Measurements from ENCODE around the gene USP49.
"Not testable (repeated sequence)": the region's sequence is repeated elsewhere in the genome, so short reads cannot be mapped to it uniquely, and the experiment has no call there.

The USP49 gene

DNA sequence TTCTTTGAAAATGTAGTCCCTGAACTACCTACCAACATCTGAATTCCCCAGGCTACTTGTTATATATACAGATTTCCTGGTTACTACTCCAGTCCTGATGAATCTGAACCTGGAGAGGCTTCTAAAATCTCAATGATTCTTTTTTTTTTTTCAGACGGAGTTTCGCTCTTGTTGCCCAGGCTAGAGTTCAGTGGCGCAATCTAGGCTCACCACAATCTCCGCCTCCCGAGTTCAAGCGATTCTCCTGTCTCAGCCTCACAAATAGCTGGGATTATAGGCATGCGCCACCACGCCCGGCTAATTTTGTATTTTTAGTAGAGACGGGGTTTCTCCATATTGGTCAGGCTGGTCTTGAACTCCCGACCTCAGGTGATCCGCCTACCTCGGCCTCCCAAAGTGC is 83.2 kb downstream of the USP49 start:
- not testable (repeated sequence) for DNase-seq

DNA sequence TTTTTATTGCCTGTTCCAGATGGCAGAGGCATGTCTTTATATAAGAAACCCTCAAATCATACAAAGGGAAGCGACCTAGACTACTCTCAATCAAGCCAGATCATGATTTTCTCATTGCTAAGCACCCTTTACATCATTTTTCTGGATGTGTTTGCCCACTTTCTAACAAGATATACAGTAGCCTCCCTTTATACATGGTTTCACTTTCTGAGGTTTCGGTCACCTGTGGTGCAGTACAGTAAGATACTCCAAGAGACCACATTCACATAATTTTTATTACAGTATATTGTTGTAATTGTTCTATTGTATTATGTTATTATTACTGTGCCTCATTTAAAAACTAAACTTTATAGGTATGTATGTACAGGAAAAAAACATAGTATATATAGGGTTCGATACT is 84.1 kb downstream of the USP49 start:
- no peak for DNase-seq

DNA sequence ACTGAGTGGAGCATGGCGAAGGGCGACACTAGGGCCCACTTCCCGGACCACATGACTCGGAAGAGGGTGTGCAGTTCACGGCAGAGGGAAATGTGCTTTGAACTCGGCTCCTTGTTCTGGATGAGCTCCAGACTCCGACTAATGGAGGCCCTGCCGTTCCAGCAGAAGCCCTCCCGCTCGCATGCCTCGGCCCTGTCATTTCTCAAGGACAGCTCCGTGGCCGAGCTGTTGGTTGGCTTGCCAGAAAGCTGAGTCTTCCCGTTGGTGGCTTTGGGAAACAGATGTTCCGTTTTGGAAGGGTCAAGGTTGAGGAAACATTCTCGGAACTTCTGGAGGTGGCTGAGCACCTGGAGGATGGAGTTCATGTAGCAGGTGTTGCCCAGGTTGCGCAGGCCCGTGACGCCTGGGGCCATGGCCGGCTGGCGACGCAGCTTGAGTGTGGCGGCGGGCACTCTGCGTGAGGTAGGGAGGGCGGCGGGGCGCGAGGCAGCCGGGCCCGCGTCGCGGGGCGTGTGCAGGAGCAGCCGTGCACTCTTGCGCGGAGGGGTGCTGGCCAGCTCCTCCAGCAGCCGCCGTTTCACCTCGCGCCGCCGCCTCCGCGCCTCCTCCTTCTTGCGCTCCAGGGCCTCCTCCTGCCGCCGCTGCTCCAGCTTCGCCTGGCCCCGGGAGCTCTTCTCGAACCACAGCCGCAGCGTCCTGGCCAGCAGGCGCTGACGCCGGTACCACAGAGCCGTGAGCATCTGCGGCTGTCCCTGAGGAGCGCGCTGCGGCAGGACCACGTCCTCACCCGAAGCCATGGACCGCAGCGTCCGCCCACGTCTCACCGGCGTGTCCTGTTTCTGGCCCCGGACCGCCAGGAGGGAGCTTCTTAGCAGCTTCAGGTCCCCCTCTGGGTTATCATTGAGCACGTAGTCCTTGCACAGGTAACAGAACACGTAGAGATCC is 89.1 kb downstream of the USP49 start:
- DNase-seq: no peak

DNA sequence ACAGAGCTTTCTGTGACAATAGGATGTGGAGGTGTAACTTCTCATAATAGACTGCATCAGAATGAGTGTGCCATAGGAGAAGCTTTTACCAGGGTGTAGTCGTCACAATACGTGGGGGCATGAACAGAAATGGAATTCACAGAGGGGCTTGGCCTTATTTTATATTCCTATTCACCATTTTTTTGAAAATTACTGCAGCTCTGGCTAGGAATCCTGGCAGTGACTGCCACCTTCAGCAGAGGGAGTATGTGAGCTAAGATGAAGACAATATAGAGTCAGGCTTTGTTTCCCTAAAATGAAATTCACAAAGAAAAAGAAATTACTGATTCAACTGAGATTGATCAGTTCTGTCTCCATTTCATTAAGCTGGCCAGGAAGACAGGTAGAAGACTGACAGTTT is 93.8 kb downstream of the USP49 start:
- DNase-seq: no peak

DNA sequence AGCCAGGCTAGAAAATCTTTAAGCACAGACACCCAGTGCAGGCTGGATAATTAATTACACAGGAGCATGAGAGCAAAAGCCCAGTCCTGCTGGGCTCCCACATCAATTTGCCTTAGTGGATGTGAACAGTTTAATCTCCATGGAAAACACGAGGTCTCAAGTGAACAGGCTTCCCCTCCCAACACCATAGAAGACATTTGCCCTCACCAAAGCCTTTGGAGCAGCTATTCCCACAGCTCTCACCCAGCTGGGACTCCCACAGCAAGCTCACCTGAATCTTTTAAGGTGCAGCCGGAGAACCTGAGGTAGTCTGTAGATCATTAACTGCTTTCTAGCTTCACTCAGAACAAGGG is 95.6 kb downstream of the USP49 start:
- DNase-seq: peak; percentile 51

DNA sequence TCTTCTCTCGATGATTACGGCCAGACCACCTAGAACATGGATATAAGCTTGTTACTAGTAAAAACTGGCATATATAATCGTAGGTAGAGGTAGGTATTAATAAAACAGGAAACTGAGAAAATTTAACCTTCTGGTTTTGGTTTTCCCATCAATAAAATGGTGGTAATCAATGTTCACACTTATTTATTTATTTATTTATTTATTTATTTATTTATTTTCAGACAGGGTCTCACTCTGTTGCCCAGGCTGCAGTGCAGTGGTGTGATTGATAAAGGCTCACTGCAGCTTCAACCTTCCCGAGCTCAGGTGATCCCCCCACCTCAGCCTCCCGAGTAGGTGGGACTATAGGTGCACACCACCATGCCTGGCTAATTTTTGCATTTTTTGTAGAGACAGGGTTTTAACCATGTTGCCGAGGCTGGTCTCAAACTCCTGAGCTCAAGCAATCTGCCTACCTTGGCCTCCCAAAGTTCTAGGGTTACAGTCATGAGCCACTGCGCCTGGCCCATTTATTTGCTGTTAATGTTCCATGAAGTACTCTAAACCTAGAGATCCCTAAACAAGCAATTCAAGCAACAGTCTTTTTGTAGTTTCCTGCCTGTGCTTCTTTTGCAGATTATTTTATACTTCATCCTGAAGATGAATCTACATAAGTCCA is 96.1 kb downstream of the USP49 start:
- no peak for DNase-seq

DNA sequence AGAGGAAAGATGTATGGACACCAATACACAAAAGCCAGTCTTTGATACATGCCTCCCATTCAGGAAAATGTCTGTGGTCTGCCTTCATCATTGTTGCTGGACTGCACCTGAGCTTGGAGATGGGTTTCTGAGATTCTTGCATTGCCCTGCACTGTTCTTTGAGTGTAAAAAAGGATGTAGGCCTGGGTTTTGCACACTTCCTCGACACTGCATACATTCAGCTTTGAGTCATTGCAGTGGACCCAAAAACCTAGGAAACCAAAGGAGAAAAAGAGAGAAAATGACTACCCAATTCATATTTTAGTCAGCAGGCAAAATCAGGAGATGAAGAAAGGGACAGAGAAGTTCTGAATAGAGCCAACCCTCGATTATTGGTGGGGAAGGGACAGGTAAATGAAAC is 98.7 kb downstream of the USP49 start:
- no peak for DNase-seq

DNA sequence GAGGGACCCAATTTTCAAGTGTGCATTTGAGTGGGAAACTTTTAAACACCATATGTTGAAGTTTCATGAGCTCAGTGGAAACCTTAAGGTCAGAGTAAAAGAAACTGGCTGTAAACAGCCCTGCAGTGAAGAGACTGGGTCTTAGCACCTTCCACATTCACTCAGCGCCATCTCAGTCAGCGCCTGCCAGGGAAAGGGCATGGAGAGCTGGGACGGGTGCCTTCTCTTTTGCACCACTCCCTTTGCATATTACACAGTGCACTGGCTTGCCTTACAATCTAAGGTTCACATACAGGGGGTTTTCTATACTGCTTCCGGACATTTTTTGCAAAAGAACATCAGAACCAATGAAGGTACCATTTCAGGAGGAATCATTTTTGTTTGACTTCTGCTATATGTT is 103.2 kb downstream of the USP49 start:
- no peak for DNase-seq

DNA sequence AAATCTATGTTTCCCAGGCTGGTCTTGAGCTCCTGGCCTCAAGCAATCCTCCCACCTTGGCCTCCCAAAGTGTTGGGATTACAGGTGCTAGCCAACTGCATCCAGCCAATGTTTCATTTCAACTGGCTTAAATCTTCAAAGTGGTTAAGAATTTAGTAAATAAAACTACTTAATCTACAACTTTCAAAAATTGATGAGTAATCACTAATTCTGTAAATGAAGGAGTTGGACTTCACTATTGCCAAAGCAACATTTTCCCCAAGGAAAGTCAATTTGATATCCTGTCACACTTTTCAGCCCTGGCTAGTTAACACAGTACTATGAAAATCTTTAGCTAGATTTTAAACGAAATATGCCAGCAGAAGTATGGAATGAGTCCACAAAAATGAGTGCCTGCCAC is 103.9 kb downstream of the USP49 start:
- DNase-seq: no peak

DNA sequence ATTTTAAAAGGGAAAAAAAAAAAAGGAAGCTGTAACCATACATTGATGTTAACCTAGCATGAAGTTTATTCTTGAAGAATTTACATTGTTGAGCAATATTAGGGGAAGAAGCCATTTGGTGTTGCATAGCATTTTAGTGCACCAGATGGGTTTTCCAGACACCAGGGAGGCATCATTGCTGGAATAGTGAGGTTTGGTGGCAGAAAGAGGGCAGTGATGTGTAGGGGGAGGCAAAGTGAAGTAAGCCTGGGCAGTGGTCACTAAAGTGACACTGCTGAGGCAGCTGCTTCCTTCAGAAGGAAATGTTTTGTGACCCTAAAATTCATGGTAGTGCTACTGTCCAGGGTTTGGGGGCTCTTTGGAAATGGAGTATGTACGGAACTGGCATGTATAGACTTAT is 105.1 kb downstream of the USP49 start:
- DNase-seq: no peak

DNA sequence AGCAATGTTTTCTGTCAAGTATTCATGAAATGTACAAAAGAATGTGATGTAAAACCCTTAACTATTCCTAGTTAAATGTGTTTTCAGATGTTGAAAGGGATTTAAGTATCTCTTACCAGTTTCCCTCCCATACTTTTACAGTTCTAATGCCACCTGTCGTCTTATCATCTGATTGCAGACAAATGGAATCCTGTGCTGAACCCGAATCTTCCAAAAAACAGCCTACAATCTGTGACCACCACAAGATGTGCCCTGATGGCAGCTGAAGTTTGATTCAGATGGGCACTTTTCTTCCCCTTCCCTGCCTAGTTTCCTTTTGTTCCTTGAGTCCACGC is 105.8 kb downstream of the USP49 start:
- no peak for DNase-seq

DNA sequence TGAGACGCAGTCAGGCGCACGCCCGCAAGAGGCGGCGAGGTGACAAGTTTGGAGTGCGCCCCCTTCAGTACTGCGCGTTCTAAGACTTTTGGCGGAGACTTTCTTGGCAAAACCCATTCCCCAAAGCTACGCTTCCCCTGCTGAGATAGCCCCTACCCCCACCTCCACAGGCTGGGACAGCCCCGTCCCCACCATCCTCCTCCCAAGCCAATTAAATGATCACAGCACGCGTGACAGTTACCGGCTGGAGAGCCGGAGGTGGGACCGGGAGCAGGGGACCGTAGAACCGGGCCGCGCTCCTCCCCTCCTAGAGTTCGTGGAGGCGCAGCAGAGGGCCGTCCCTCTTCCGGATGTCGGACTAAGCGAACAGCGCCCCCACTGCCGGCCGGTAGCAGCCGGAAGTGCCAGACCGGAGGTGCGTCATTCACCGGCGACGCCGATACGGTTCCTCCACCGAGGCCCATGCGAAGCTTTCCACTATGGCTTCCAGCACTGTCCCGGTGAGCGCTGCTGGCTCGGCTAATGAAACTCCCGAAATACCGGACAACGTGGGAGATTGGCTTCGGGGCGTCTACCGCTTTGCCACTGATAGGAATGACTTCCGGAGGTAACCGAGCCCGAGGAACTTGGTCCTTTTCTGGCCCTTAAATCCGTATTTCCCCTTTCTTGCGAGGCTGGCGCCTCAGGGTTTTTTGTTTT is 107.8 kb downstream of the USP49 start, which contains the start of gene TOMM6:
TOMM6 (plus strand) TSS at position 476 of the 699 bp plus-strand sequence; CDS start at position 480, 4 bp downstream.
- DNase-seq: peak; percentile 91

DNA sequence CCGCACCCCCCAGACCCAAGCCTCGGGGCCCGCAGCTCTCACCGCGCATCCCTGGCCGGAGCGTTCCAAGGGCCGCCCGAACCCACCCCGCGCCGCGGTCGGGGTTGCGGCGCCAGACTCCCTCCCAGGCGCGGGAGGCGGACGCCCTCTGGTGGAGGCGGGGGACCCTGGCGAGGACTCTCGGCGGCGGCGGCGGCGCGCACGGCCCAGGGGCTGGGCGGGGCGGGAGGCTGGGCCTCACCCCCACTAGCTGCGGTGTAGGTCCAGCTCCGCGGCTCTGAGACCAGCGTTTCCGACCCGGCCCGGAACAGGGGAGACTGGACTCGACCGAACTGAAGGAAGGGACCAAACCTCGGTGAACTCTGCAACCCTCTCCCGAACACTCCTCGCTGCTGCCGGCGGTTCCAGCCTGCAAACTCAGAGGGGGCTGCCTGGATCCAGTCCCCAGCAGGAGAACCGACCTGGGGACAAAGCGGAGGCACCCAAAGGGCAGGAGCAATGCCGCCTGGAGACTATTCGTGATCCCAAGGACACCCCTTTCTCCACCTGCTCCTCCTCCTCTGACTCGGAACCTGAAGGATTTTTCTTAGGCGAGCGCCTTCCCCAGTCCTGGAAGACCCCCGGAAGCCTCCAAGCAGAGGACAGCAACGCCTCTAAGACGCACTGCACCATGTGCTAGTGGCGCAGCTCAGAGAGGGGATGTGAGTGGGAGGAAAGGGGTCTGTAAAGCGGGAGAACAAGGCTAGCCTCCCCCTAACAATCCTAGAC is 108.5 kb downstream of the USP49 start:
- peak; percentile 87 for DNase-seq

DNA sequence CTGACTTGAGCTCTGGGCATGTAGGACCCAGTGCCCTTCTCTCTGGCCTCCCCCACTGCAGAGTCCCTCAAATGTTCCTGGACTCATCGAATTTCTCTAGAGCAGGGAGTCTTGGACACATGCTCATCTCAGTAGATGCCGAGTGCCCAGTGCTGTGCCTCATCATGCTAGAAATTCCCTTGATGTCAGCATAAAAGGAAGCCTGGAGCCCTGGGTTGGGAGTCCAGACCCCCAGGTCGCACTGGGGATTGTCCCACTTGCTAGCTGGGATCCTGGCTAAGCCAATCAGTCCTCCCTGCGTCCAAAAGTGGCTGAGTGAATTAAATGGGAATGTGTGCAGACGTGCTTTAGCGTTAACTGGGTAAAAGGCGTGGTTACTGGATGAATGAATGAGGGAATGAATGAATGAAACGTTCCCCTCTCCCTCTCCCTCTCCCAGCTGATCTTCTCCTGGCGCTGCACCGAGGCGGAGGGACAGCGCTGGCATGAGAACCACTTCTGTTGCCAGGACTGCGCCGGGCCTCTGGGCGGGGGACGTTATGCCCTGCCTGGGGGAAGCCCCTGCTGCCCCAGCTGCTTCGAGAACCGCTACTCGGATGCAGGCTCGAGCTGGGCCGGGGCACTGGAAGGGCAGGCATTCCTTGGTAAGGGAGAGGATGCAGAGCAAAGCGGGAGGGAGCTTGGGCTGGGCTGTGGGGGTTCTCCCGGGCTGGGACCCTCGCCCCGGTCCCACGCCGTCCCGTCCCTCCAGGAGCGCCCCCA is 109.3 kb downstream of the USP49 start:
- peak; percentile 72 for DNase-seq

DNA sequence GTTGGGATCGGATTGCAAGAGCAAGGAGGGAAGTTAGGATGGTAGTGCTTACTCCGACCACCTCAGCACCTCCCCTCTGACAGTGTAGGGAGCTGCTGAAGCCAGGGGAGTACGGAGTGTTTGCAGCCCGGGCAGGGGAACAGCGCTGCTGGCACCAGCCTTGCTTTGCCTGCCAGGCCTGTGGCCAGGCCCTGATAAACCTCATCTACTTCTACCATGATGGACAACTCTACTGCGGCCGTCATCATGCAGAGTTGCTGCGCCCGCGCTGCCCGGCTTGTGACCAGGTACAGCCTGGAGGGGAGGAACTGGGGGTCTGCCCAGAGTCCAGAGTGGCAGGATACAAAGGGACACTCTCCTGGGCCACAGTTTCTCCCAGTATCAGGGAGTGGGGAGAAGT is 109.9 kb downstream of the USP49 start:
- no peak for DNase-seq

DNA sequence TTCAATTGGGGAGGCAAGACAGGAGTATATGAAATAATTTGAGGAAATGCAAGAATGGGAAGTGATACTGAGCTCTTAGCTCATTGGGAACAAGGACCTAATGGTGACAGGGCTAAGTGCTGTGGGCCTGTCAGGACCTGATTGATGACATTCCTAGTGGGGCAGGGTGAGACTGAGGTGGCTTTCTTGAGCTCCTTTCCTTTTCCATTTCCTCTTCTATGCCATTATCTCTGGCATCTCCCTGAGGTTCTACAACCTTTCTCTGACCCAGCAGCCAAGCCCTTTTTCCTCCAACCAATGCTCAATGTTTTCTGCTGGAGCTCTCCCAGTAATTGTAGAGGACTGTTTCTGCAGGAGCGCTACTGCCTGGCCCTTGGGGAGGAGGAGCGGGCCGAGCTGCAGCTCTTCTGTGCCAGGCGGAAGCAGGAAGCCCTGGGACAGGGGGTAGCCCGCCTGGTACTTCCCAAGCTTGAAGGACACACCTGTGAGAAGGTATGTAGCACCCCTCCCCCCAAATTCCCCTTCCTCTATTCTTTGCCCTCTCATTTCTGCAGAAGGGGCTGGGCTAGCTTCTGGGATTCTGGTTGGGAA is 110.5 kb downstream of the USP49 start:
- no peak for DNase-seq

DNA sequence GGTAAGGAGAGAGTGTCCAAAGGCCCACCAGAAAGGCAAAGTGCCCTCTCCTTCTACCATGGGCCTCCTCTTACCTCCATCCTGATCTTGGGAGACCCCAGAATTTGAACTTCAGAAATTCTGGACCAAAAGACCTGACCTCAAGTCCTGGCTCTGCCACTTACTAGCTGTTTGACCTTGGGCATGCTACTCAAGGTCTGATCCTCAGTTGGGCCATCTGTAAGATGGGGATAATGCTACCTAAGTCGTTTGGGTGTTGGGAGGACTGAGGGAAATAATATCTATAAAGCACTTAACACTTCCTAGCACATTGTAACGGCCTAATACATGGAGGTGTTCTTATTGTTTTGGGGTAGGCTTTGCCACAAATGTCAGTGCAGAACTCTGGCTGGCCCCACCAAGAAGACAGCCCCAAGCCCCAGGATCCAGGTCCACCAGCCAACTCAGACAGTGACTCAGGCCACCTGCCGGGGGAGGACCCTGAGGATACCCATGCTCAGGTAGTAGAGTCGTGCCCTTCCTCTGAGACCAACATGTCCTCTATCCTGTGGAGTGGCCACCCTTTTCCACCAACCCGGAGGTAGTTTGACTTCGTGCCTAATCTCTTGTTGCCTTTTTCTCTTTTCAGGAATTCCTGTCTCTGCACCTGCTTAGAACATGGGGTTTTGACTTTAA is 111.9 kb downstream of the USP49 start:
- DNase-seq: no peak

DNA sequence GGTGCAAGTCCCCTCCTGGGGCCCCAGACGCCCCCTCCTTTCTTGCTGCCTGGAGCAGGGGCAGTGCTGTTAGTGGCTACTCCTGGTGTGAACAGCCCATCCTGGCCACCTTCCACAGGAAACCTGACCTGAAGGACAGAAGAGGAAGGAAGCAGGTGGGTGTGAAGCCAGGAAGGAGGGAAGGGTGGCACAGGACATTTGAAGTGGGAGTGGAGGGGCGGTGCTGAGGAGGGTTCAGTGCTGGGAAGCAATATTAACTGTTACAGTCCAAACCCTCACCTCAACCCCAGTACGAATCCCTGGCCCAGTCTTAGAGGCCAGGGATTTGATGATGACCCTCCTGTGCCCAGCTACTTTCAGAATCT is 113.8 kb downstream of the USP49 start:
- DNase-seq: no peak

DNA sequence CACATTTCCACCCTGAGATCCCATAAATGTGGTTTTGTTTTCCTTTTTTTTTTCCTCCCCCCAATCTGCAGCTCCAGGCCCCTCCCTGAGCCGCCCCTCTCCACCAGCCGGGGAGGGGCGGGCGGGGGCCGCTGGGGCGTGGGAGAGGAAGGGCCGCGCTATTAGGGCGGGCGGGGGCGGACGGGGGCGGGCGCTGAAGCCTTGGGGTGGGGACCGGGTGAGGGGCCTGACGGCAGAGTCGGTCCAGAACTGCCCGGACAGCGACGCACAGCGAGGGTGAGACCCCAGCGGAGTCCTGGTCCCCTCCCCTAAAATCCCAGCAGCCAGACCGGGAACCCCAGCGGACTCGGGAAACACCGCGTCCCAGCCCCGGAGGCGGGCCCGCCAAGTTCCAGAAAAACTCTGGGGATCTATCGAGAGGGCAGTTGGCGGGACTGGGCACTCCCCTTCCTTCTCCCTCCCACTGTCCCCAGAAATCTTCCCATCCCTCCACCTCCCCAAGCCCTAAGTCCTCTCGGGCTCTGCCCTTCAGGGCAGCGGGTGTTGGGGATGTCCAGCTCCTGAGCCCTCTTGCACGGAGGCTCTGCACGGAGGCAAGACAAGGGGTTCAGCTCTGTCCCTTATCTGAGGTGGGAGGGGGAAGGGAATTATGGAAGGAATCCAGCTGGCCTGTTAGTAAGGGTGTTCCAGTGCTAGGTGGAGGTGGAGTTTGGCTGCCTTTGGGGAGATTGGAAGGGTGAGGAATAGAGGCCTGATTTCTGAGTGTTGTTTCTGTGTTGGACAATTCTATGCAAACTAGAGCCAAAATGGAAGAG is 114.4 kb downstream of the USP49 start, which contains the start of gene PRICKLE4:
PRICKLE4 (plus strand) TSS at position 232 of the 815 bp plus-strand sequence. CDS start 2,692 bp downstream, outside the sequence.
- peak; percentile 66 for DNase-seq

Measured in right kidney (tissue), 1 donor.